SKM-1 (cell line): ENCODE data around the gene MAGEB17.
A peak's percentile ranks its signal among the peaks of the same experiment; 100 is the strongest.
"Not testable (repeated sequence)": the region's sequence is repeated elsewhere in the genome, so short reads cannot be mapped to it uniquely, and the experiment has no call there.

Experiments
- DNase-seq: peaks from one replicate; lab custom pipeline; 2025; ENCODE audit not compliant: unreplicated experiment; lab: John Stamatoyannopoulos, UW

The MAGEB17 gene

DNA sequence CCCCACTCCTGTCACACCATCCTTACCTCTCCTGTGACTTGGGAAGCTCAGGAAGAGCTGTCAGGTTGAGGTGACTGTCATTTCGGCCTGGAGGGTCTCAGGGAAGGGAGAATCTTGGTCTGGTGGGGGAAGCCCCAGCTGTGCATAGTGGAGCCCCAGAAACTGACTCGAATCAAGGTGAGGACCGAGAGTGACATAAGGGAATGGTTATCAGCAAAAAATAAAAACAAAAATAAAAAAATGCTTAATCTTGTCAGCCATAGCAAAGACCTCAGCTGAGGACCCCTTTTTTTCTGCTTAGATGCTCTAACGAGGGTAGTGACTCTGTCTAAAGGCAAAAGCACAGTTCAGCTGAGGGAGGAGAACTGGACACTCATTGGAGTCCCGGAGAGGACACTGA, at the start of gene MAGEB17:
TSS of gene MAGEB17 (plus strand) at position 301 of the 400 bp plus-strand sequence. CDS start 2,902 bp downstream, outside the sequence.
- DNase-seq, result no peak

GRCh38 chrX:16119353-16120220, 47.7 kb upstream of the MAGEB17 start:
- no peak for DNase-seq

- no peak for DNase-seq
These were observed 46.9 kb upstream of the MAGEB17 start for GRCh38 chrX:16120431-16120830.

- DNase-seq, result peak; percentile 7
These were observed 44.0 kb upstream of the MAGEB17 start, which contains the start of gene GRPR for GRCh38 chrX:16123222-16123786. TSS of gene GRPR (plus strand) at chrX:16123565. CDS start at chrX:16123954, 389 bp downstream.

DNA sequence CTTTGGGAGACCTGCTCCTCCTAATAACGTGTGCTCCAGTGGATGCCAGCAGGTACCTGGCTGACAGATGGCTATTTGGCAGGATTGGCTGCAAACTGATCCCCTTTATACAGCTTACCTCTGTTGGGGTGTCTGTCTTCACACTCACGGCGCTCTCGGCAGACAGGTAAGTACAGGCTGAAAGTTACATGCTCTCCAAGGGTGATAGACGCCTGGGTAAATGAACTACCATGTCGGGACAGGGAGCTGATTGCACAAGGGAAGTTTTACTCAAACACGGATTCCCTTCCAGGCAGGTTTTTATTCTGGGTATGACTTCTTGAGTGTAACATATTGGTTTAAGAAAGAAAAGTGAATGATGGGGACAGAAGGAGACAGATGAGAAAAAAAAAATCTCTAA, 43.1 kb upstream of the MAGEB17 start:
- no peak for DNase-seq

GRCh38 chrX:16125520-16126149, 41.6 kb upstream of the MAGEB17 start:
- DNase-seq, result no peak

GRCh38 chrX:16130707-16131106, 36.6 kb upstream of the MAGEB17 start:
- DNase-seq, result no peak

DNA sequence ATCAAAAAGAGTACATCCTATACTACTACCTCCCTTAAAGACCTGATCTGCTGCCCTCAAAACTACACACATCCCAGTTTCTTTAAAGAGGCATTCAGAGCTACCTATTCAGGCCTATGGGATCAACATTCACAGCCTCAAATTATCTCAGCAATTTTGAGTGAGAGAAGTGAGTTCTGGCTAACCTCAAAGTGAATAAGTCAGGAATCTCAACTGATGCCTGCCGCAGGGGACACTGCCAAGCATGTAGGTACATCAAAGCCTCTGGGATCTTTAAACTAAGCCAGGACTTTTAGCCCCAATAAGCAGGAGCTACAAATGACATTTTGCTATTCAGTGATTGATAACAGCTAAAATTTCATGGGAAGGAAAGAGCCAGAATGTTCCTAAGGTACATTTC, 32.3 kb upstream of the MAGEB17 start:
- no peak for DNase-seq

DNA sequence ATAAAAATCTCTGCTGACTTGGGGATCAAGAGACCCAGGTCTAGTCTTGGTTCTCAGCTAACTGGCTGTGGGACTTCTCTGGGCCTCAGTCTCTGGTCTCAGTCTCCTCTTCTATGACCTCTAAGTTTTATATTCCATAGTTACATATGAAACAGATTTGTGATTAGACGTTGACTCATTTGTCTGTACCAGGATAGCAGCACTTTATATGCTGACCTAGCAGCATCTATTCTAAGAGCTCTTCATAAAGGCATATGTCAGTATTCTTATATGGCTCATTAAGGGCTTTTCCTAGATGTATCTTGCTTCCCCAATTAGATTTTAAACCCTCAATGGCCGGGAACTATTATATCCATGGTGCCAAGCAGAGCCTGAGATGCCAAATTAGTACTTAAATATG, 31.2 kb upstream of the MAGEB17 start:
- no peak for DNase-seq

DNA sequence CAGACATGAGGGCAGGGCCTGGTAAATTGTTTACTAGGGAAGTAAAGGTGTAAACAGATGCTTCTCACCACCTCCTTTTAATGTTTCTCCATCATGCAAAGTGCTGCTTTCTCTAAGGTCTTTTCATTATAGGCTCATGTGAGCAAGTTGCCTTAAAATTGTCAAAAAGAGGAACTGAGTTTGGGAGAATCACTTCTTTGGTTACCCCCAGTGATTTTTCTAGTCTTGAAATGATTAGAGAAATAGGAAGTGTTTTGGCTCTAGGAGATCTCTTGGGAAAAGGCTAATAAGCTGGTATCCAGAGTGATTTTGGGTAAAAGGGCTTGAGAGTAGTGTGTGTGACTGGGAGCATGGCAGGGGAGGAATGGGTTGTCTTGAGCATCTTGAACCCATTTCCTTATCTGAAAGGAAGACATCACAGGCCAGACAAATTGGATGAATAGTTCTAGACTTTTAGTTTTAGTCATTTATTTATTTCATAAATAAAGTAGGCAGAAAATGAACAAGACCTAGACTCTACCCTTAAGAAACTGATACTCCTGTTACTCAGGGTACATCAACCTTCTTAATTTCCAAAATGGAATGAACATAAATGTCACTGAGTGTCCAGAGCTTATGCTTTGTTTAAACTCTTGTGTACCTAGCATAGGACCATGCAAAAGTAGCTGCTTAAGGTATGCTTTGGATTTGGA, 29.7 kb upstream of the MAGEB17 start:
- peak; percentile 1 for DNase-seq

DNA sequence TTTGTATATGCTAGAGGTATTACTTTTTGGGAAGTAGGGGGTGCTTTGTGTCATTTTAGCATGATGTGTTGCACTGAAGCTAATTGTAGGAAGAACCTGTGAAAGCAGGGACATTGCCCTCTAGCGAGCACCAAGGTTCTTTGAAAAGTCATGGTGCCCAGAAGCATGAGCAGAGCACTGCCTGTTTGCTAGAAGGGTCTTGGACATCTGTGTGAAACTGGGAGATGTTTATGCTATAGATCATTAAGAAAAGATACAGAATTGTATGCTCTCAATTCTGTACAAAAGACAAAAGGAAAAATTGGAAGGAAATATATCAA, 29.2 kb upstream of the MAGEB17 start:
- peak; percentile 4 for DNase-seq

DNA sequence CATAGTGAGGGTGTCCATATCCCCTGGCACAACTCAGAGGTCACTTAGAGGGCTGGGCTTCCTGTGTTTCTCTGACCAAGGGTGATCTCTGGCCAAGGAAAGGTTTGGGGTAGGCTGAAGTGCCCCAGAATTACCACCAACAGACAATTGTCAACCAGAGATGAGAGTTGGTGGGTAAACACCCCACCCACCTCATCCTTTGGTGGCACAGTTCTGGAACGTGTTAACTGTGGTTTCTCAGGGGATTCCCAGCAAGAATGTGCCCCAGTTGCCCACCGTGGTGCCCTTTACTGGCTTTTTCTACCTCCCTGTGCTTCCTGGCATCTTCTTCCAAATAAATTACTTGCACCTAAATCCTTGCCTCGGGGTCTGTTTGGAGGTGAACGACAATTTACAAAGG, 26.8 kb upstream of the MAGEB17 start:
- no peak for DNase-seq

- no peak for DNase-seq
These were observed 26.3 kb upstream of the MAGEB17 start for GRCh38 chrX:16140983-16141382.

DNA sequence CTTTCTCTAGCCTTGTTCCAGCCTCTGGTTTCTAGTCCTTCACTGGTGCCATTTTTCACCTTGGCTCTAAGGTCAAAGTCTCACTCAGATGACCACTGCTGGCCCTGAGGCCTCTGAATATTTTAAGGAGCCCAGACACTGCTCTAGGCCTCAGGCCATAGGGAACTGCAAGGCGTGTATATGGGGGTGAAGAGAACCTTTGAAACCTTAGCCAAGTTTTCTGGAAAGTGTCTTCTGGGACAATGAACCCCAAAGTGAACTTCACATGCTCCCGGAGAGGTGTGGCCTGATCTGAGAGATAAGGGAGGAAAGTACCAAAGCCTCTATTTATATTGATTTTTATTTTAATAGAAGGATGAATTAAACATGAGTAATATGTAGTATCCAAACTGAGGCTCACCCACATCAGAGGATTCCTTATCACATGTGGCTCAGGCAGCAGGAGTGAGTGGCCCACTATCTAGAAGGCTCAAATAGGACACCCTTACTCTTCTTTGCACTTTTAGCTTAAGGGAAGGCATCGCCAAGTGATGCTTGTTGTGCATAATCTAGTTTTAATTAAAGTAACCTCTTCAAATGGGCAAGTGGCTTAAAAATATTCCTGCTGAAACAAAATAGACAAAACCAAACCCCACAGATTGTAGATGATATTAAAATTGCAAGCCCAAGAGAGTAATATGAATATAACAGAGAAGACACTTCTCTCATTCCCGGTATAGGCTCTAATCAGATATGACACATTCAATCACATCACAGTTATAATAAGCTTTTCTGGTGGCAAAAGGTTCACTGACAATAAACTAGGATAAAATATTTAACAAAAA, 25.6 kb upstream of the MAGEB17 start:
- DNase-seq, result no peak

DNA sequence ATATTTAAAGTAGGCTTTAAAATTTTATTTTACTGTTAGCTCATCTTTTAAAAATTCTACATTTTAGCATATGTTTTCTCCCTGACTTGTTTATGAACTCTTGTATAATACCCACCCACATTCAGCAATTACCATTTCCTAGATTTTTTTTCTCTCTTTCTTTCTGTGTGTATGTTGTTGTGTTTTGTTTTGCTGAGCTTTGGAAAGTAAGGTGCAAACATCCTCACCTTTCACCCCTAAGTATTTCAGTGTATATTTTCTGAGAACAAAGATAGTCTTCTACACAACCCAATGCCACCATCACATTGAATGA, 25.1 kb upstream of the MAGEB17 start:
- no peak for DNase-seq

GRCh38 chrX:16143968-16144367, 23.3 kb upstream of the MAGEB17 start:
- DNase-seq, result no peak

DNA sequence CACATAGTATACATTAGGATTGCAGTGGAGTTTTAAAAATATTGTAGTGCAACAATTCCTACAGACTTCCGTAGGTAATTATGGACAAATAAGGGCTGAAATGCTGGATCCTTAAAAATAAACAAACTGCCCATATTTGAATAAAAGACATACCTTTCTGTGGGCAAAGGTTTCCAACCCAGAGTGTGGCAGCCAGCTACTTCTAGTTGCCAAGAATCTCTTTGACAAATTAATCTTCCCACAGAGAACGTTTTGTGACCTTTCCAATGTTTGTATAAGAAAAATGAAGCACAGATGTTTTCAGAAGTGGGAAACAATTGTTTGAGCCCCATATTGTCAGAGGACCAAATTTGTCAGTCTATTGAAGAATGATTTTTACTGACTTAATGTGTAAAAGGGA, 22.9 kb upstream of the MAGEB17 start:
- no peak for DNase-seq

DNA sequence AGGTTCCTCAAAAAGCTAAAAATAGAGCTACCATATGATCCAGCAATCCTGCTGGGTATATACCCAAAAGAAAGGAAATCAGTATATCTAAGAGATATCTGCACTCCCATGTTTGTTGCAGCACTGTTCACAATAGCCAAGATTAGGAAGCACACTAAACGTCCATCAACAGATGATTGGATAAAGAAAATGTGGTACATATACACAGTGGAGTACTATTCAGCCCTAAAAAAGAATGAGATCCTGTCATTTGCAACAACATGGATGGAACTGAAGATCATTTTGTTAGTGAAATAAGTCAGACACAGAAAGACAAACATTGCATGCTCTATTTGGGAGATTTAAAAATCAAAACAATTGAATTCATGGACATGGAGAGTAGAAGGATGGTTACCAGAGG, 22.2 kb upstream of the MAGEB17 start:
- DNase-seq, result not testable (repeated sequence)

DNA sequence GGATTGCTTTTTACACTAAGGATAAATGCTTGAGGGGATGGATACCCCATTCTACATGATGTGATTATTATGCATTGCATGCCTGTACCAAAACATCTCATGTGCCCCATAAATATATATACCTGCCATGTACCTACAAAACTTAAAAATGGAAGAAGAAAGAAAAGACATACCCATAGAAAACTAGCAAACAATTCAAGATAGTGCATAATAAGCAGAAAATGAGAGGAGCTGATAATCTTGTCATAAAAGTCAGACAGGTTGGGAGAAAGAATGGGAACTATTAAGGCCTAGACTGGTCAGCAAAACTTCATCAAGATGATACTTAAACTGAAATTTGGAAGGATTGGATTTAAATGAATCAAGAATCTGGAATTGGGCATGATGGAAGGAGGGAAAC, 21.6 kb upstream of the MAGEB17 start:
- no peak for DNase-seq

GRCh38 chrX:16148896-16149295, 18.4 kb upstream of the MAGEB17 start:
- DNase-seq, result no peak

- DNase-seq, result no peak
These were observed 11.6 kb upstream of the MAGEB17 start for GRCh38 chrX:16155581-16156096.
